Thymus (tissue), 11 donors: ENCODE measurements around the gene ZNF436. TPM values are rescaled to one million over a fixed set of nuclear protein-coding genes. Genes with fewer than 3 reads are reported as not detected.
A peak's percentile ranks its signal among the peaks of the same experiment; 100 is the strongest.

ENCODE experiments used
- DNase-seq, 9 donors: peaks; one replicate each; pipeline ENCODE4 v3.0.0-alpha.2; 2013; ENCODE audit warnings: low spot score in 9 of 9, low read depth in 6 of 9, missing footprints in 1 of 9
- H3K27ac ChIP-seq, 2 donors: one replicate each; pipeline ENCODE4 v1.5.1; 2013; ENCODE audit warnings: control low read depth in 1 of 2, low read depth in 1 of 2, low read length in 1 of 2, mild to moderate bottlenecking in 1 of 2, moderate library complexity in 1 of 2
- H3K27me3 ChIP-seq, 2 donors: one replicate each; pipeline ENCODE4 v1.5.1; 2013; ENCODE audit warnings: low read length in 1 of 2; ENCODE audit not compliant: control insufficient read depth in 2 of 2, insufficient read depth in 1 of 2
- H3K36me3 ChIP-seq, 2 donors: one replicate each; pipeline ENCODE4 v1.5.1; 2013; ENCODE audit warnings: low read length in 1 of 2, mild to moderate bottlenecking in 1 of 2, moderate library complexity in 1 of 2; ENCODE audit not compliant: control insufficient read depth in 2 of 2, insufficient read depth in 2 of 2
- H3K4me1 ChIP-seq, 2 donors: one replicate each; pipeline ENCODE4 v1.5.1; 2013; ENCODE audit warnings: low read length in 2 of 2; ENCODE audit not compliant: control insufficient read depth in 2 of 2, insufficient read depth in 2 of 2
- H3K4me3 ChIP-seq, 2 donors: one replicate each; pipeline ENCODE4 v1.5.1; 2013; ENCODE audit warnings: low read length in 2 of 2, control low read depth in 1 of 2, mild to moderate bottlenecking in 1 of 2
- H3K9me3 ChIP-seq, 2 donors: one replicate each; pipeline ENCODE4 v1.5.1; 2013; ENCODE audit warnings: low read length in 1 of 2, mild to moderate bottlenecking in 1 of 2; ENCODE audit not compliant: control insufficient read depth in 2 of 2, insufficient read depth in 1 of 2
- WGBS: extraction: QIAGEN DNeasy Blood & Tissue Kit; methylation state at CpG from one replicate; pipeline ENCODE4 v1.1.7; 2013; 5-methylcytosine and 5-hydroxymethylcytosine counted together
- polyA plus RNA-seq: library from polyadenylated mRNA; stranded (reverse); fragments of 200-250 nt; gene quantifications from one replicate; pipeline ENCODE4 v1.2.3, GENCODE V29; 2013
- total RNA-seq: library from RNA; stranded (reverse); fragments of 120-200 nt; gene quantifications from one replicate; pipeline ENCODE4 v1.2.4, GENCODE V29; 2013
- donor health status: healthy.

ZNF436 gene
- total and polyA plus RNA-seq, 2 donors: 6.6 to 11.4 TPM

GRCh38 chr1:23403735-23404486 is 34.3 kb upstream of the ZNF436 start:
- peak; percentile 55 to 86 (median 70) for DNase-seq
- WGBS: 15% methylated on average over 19 of the region's 19 CpGs
- H3K4me1 ChIP-seq: peaks cover 4 to 5% of the 10 kb centered on the region in 2 donors
- H3K9me3 ChIP-seq: no peaks in the 10 kb centered on the region
- H3K27ac ChIP-seq: peak overlapping the region; percentile 12 to 55
- H3K36me3 ChIP-seq: no peaks in the 10 kb centered on the region
- peaks cover 0 to 2% of the 10 kb centered on the region in 2 donors for H3K27me3 ChIP-seq
- no peak overlapping the region for H3K4me3 ChIP-seq

GRCh38 chr1:23403355-23403734 is 33.7 kb upstream of the ZNF436 start:
- DNase-seq: no peak
- Histone ChIP-seq H3K9me3 (no peaks in the 10 kb centered on the region), H3K36me3 (no peaks in the 10 kb centered on the region), H3K27ac (peak overlapping the region in 1 of 2 donors; percentile 12), H3K4me3 (no peak overlapping the region), H3K4me1 (peaks cover 4 to 5% of the 10 kb centered on the region in 2 donors), H3K27me3 (peaks cover 0 to 2% of the 10 kb centered on the region in 2 donors)
- WGBS: 94% methylated on average over 4 of the region's 4 CpGs

GRCh38 chr1:23403038-23403336 is 33.4 kb upstream of the ZNF436 start:
- DNase-seq: no peak
- H3K36me3 ChIP-seq: no peaks in the 10 kb centered on the region
- WGBS: 74% methylated on average over 6 of the region's 6 CpGs
- no peak overlapping the region for H3K27ac ChIP-seq
- peaks cover 0 to 2% of the 10 kb centered on the region in 2 donors for H3K27me3 ChIP-seq
- peaks cover 4 to 5% of the 10 kb centered on the region in 2 donors for H3K4me1 ChIP-seq
- H3K9me3 ChIP-seq: no peaks in the 10 kb centered on the region
- no peak overlapping the region for H3K4me3 ChIP-seq

- H3K4me3 ChIP-seq: no peak overlapping the region
- H3K27me3 ChIP-seq: peaks cover 0 to 3% of the 10 kb centered on the region in 2 donors
- H3K4me1 ChIP-seq: peaks cover 4 to 5% of the 10 kb centered on the region in 2 donors
- no peaks in the 10 kb centered on the region for H3K9me3 ChIP-seq
- DNase-seq: no peak
- no peaks in the 10 kb centered on the region for H3K36me3 ChIP-seq
- 87% methylated on average over 11 of the region's 11 CpGs for WGBS
- H3K27ac ChIP-seq: no peak overlapping the region
Measured at GRCh38 chr1:23402286-23403037, 32.8 kb upstream of the ZNF436 start.

- Histone ChIP-seq H3K4me1 (peaks cover 4 to 5% of the 10 kb centered on the region in 2 donors), H3K27me3 (peaks cover 0 to 6% of the 10 kb centered on the region in 2 donors), H3K4me3 (no peak overlapping the region), H3K9me3 (no peaks in the 10 kb centered on the region), H3K27ac (no peak overlapping the region), H3K36me3 (no peaks in the 10 kb centered on the region)
- DNase-seq: no peak
- WGBS: 98% methylated on average over 6 of the region's 6 CpGs
Measured at GRCh38 chr1:23401313-23401712, 31.7 kb upstream of the ZNF436 start.

- 97% methylated on average over 5 of the region's 5 CpGs for WGBS
- Histone ChIP-seq H3K4me3 (no peak overlapping the region), H3K36me3 (no peaks in the 10 kb centered on the region), H3K27me3 (peaks cover 0 to 6% of the 10 kb centered on the region in 2 donors), H3K9me3 (no peaks in the 10 kb centered on the region), H3K27ac (no peak overlapping the region), H3K4me1 (peaks cover 4 to 5% of the 10 kb centered on the region in 2 donors)
- DNase-seq: no peak
Measured at GRCh38 chr1:23400324-23401114, 30.9 kb upstream of the ZNF436 start.

- no peak for DNase-seq
- peaks cover 0 to 6% of the 10 kb centered on the region in 2 donors for H3K27me3 ChIP-seq
- H3K9me3 ChIP-seq: no peaks in the 10 kb centered on the region
- WGBS: 92% methylated on average over 1 of the region's 1 CpG
- no peak overlapping the region for H3K4me3 ChIP-seq
- peaks cover 3 to 5% of the 10 kb centered on the region in 2 donors for H3K4me1 ChIP-seq
- H3K27ac ChIP-seq: no peak overlapping the region
- no peaks in the 10 kb centered on the region for H3K36me3 ChIP-seq
Measured at GRCh38 chr1:23399229-23399628, 29.6 kb upstream of the ZNF436 start.

GRCh38 chr1:23397908-23398307 is 28.3 kb upstream of the ZNF436 start:
- H3K4me1 ChIP-seq: no peaks in the 10 kb centered on the region
- WGBS: 98% methylated on average over 7 of the region's 7 CpGs
- DNase-seq: no peak

GRCh38 chr1:23396380-23396779 is 26.7 kb upstream of the ZNF436 start:
- Histone ChIP-seq H3K36me3 (no peaks in the 10 kb centered on the region), H3K4me3 (no peak overlapping the region), H3K9me3 (no peaks in the 10 kb centered on the region), H3K27me3 (peaks cover 0 to 5% of the 10 kb centered on the region in 2 donors), H3K27ac (no peak overlapping the region), H3K4me1 (no peaks in the 10 kb centered on the region)
- DNase-seq: no peak
- 95% methylated on average over 2 of the region's 2 CpGs for WGBS

More at GRCh38 chr1:23397908-23398307, 28.3 kb upstream of the ZNF436 start:
- Histone ChIP-seq H3K4me3 (no peak overlapping the region), H3K36me3 (no peaks in the 10 kb centered on the region), H3K27me3 (peaks cover 0 to 5% of the 10 kb centered on the region in 2 donors), H3K9me3 (no peaks in the 10 kb centered on the region), H3K27ac (no peak overlapping the region)
